Activated CD8-positive, alpha-beta memory T cell treated with anti-CD3 and anti-CD28 coated beads, Interleukin-2, amount 50 U/mL, for 24 hours (primary cell): ENCODE data around the gene CSF1R.
"Not testable (repeated sequence)": the region's sequence is repeated elsewhere in the genome, so short reads cannot be mapped to it uniquely, and the experiment has no call there.

Experiments
- DNase-seq: peaks from one replicate; pipeline ENCODE4 v3.0.0-alpha.2; 2020; ENCODE audit errors: extremely low read depth

Gene CSF1R

GRCh38 chr5:150055326-150056074 lies 30.9 kb downstream of the CSF1R start:
- no peak for DNase-seq

- DNase-seq, result no peak
Measured at GRCh38 chr5:150054569-150054968, 31.8 kb downstream of the CSF1R start.

GRCh38 chr5:150053713-150054392 lies 32.5 kb downstream of the CSF1R start:
- DNase-seq, result no peak

- no peak for DNase-seq
Measured at GRCh38 chr5:150052956-150053712, 33.2 kb downstream of the CSF1R start.

GRCh38 chr5:150052226-150052955 lies 34.0 kb downstream of the CSF1R start:
- no peak for DNase-seq

GRCh38 chr5:150051657-150052195 lies 34.6 kb downstream of the CSF1R start:
- no peak for DNase-seq

- DNase-seq, result not testable (repeated sequence)
Measured at GRCh38 chr5:150050172-150050811, 36.1 kb downstream of the CSF1R start.

- DNase-seq, result no peak
Measured at GRCh38 chr5:150046031-150046430, 40.3 kb downstream of the CSF1R start.

GRCh38 chr5:150045549-150045948 lies 40.8 kb downstream of the CSF1R start:
- no peak for DNase-seq

- DNase-seq, result no peak
Measured at GRCh38 chr5:150044712-150045111, 41.6 kb downstream of the CSF1R start.

GRCh38 chr5:150044329-150044681 lies 42.0 kb downstream of the CSF1R start:
- no peak for DNase-seq

- DNase-seq, result no peak
Measured at GRCh38 chr5:150043657-150044328, 42.6 kb downstream of the CSF1R start.

GRCh38 chr5:150042459-150042858 lies 43.9 kb downstream of the CSF1R start:
- no peak for DNase-seq

- DNase-seq, result no peak
Measured at GRCh38 chr5:150038547-150038946, 47.8 kb downstream of the CSF1R start.

- no peak for DNase-seq
Measured at GRCh38 chr5:150036513-150036912, 49.8 kb downstream of the CSF1R start.

- no peak for DNase-seq
Measured at GRCh38 chr5:150035139-150035895, 51.0 kb downstream of the CSF1R start.

GRCh38 chr5:150034662-150035061 lies 51.7 kb downstream of the CSF1R start:
- DNase-seq, result no peak

- no peak for DNase-seq
Measured at GRCh38 chr5:150033334-150033733, 53.0 kb downstream of the CSF1R start.

GRCh38 chr5:150028047-150028446 lies 58.3 kb downstream of the CSF1R start:
- DNase-seq, result not testable (repeated sequence)

GRCh38 chr5:150026682-150027172 lies 59.6 kb downstream of the CSF1R start:
- DNase-seq, result no peak
